GM18907 (cell line): ENCODE results near the gene TBCD.
A peak's percentile ranks its signal among the peaks of the same experiment; 100 is the strongest.

Experiments used
- ATAC-seq: cut with Tn5 transposase; IDR thresholded peaks from one replicate; pipeline ENCODE4 v1.9.1; 2021; ENCODE audit warnings: mild to moderate bottlenecking, moderate library complexity; ENCODE audit not compliant: unreplicated experiment

TBCD gene

GRCh38 chr17:82751571-82752370 is at the start of gene TBCD:
Gene TBCD, plus strand, starts transcription at chr17:82752065. Its CDS starts 129 bp downstream, at chr17:82752194.
- peak; percentile 77 for ATAC-seq

GRCh38 chr17:82702231-82702927 is 49.5 kb upstream of the TBCD start:
- ATAC-seq, result no peak

- ATAC-seq, result no peak
Observed at GRCh38 chr17:82703036-82703745, 48.7 kb upstream of the TBCD start.

GRCh38 chr17:82703935-82704865 is 47.7 kb upstream of the TBCD start:
- ATAC-seq, result no peak

- ATAC-seq, result no peak
Observed at GRCh38 chr17:82704886-82705285, 47.0 kb upstream of the TBCD start.

GRCh38 chr17:82705756-82706155 is 46.1 kb upstream of the TBCD start:
- no peak for ATAC-seq

GRCh38 chr17:82709024-82709675 is 42.7 kb upstream of the TBCD start:
- no peak for ATAC-seq

GRCh38 chr17:82709676-82710498 is 42.0 kb upstream of the TBCD start:
- no peak for ATAC-seq

GRCh38 chr17:82710499-82711232 is 41.2 kb upstream of the TBCD start:
- ATAC-seq, result no peak

- no peak for ATAC-seq
Observed at GRCh38 chr17:82713071-82713723, 38.7 kb upstream of the TBCD start.

- peak; percentile 69 for ATAC-seq
Observed at GRCh38 chr17:82716203-82717010, 35.5 kb upstream of the TBCD start, which contains the start of gene FN3KRP. Gene FN3KRP, plus strand, starts transcription at chr17:82716706. Its CDS starts 50 bp downstream, at chr17:82716756.

GRCh38 chr17:82718986-82719685 is 32.7 kb upstream of the TBCD start:
- no peak for ATAC-seq

- ATAC-seq, result no peak
Observed at GRCh38 chr17:82720204-82720603, 31.7 kb upstream of the TBCD start.

- ATAC-seq, result no peak
Observed at GRCh38 chr17:82722341-82723013, 29.4 kb upstream of the TBCD start.

- ATAC-seq, result no peak
Observed at GRCh38 chr17:82723169-82723807, 28.6 kb upstream of the TBCD start.
